ENCODE results near the gene NAA25. TPM values are rescaled to one million over a fixed set of nuclear protein-coding genes. Genes with fewer than 3 reads are reported as not detected.
A peak's percentile ranks its signal among the peaks of the same experiment; 100 is the strongest.
"Not testable (repeated sequence)": the region's sequence is repeated elsewhere in the genome, so short reads cannot be mapped to it uniquely, and the experiment has no call there.

NAA25 gene
- polyA plus RNA-seq, 5 donors: 18.8 to 32.2 (median 25.2) TPM

- DNase-seq: no peak
These were observed 45.3 kb downstream of the NAA25 start for GRCh38 chr12:112063273-112063672.

GRCh38 chr12:112061137-112061536 is 47.4 kb downstream of the NAA25 start:
- no peak for DNase-seq

DNA sequence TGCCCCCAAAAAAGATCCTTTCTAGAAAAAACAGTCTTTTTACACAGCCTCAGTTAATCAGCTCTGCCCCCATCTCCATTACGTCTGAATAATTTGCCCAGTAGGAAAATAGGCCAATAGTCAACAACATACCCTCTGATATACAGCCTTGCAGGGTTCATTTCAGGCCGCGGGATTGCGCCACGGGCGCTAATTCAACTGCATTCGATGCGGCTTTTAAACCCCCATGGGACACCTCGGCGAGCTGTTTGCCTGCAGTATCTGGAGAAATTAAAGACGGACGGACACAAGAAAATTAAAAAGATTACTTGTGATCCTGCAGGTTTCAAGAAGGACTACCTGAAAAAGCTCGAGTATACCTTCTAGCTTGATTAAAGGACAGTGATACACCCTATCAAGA is 59.2 kb downstream of the NAA25 start:
- no peak for DNase-seq

DNA sequence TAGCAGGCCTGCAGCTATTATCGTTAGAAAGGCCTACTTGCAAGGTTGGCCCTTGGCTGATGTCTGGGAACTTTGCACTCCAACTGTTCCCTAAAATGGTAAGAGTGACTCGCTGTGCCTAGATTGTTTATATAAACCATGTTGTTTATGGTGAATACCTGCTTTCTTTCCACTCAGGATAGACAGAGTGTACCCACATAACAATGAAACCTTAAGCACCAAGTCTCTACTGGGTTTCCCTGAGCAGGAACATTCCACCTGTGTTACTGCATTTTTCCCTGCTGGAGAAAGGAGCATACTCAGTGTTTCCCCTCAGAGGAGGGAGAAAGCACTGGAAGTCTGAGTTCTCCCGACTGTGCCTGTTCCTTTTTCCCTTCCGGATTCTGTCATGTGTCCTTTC is 62.6 kb downstream of the NAA25 start:
- DNase-seq: no peak

DNA sequence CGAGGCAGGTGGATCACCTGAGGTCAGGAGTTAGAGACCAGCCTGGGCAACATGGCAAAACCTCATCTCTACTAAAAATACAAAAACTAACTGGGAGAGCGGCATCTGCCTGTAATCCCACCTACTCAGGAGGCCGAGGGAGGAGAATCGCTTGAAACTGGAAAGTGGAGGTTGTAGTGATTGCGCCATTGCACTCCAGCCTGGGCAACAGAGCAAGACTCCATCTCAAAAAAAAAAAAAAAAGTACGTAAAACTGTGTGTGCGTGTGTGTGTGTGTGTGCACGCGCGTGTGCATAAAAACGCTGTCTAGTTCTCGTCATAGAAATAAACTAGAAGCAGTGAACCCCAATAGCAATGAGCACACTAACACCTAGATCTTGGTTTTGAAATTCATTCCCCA is 72.0 kb downstream of the NAA25 start:
- not testable (repeated sequence) for DNase-seq

GRCh38 chr12:112035219-112035785 is 73.3 kb downstream of the NAA25 start:
- DNase-seq: no peak

- no peak for DNase-seq
These were observed 76.3 kb downstream of the NAA25 start for GRCh38 chr12:112032292-112032691.

GRCh38 chr12:112031472-112031871 is 77.1 kb downstream of the NAA25 start:
- DNase-seq: no peak

DNA sequence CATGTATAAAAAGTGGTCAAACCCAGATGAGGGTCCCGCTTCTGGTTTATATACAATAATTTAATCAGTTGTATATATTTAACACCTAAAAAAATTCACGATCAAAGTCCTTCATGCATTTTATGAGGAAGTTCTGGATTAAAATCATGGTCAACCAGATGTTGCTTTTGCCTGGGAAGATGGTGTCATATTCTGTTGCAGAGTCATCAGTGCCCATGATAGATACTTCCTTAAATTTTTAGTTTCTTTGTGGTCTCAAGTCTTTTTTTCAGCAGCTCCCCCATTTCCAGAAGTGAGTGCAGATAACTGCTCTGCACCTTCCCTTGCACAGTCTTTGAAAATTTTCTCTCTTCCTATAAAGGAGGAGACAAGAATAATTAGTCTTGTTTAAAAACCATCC is 79.3 kb downstream of the NAA25 start:
- no peak for DNase-seq

GRCh38 chr12:112025808-112026375 is 82.7 kb downstream of the NAA25 start:
- no peak for DNase-seq

DNA sequence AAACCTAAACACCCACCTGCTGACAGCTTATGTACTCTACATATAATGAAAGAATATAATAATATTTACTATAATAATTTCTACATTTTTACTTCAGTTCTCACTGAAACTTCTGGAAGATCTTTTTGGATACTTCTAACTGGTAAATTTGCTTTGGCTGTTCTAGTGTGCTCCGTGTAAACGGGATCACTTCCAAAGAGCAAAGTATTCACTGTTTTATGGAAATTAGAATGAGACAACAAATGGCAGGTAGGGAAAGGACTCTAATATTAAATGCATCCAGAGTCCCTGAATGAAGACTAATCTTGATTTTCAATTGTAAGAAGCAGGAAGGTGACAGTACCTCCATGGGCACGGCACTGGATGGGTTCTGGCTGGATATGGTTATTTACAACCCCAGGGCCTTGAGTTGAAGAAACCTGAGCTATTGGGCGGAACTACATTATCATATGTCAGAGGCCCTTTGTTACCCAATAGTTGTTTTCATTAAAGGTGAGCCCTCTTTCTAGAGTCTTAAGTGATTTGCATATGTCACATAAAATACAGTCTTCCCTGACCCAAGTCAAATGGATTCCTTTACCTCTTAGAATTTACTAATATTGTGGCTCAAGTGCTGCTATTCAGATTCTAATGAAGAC is 84.7 kb downstream of the NAA25 start:
- no peak for DNase-seq

DNA sequence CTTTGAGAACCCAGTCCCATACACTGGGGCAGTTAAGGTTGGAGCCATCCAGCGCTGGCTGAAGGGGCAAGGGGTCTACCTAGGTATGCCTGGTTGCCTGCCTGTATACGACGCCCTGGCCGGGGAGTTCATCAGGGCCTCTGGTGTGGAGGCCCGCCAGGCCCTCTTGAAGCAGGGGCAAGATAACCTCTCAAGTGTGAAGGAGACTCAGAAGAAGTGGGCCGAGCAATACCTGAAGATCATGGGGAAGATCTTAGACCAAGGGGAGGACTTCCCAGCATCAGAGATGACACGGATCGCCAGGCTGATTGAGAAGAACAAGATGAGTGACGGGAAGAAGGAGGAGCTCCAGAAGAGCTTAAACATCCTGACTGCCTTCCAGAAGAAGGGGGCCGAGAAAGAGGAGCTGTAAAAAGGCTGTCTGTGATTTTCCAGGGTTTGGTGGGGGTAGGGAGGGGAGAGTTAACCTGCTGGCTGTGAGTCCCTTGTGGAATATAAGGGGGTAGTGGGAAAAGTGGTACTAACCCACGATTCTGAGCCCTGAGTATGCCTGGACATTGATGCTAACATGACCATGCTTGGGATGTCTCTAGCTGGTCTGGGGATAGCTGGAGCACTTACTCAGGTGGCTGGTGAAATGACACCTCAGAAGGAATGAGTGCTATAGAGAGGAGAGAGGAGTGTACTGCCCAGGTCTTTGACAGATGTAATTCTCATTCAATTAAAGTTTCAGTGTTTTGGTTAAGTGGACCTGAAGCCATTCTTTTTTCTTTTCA is 86.2 kb downstream of the NAA25 start:
- DNase-seq: no peak

GRCh38 chr12:112020947-112021457 is 87.6 kb downstream of the NAA25 start:
- no peak for DNase-seq

DNA sequence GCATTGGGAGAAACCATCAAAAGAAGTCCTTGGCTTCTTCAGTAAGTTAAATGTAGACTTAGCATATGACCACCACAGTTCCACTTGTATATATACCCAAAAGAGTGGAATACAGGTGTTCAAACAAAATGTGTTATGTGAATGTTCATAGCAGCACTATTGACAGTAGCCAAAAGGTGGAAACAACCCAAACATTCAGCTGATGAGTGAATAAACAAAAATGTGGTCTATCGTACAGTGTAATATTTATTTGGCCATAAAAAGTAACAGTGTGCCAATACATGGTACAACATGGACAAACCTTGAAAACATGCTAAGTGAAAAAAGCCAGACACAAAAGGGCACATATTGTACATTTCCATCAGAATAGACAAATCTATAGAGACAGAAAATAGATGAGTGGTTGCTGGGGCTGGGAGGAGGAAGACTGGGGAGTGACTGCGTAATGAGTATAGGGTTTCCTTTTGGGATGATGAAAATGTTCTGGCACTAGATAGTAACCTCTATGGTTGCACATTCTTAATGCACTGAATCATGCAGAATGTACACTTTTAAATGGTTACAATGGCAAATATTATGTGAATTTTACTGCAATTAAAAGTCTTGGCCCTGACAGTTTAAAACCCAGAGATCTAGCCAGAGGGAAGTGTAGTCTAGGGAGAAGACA is 89.9 kb downstream of the NAA25 start:
- no peak for DNase-seq

DNA sequence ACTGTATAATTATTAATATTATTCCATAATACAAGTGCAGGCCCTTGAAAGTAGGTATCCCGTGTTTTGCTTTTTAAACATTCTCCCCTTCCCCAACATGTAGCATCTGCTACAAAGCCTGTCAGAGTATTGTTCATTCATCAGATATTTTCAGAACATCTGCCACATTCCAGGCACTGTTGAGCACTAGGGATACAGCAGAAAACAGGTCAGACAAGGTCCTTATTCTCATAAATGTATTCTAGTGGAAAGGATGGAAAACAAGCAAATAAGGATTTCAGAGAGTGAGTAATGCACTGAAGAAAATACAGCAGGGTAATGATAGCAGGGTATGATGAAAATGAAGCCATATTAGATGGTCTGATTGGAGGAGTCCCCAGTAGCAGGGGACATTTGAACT is 91.5 kb downstream of the NAA25 start:
- DNase-seq: no peak

DNA sequence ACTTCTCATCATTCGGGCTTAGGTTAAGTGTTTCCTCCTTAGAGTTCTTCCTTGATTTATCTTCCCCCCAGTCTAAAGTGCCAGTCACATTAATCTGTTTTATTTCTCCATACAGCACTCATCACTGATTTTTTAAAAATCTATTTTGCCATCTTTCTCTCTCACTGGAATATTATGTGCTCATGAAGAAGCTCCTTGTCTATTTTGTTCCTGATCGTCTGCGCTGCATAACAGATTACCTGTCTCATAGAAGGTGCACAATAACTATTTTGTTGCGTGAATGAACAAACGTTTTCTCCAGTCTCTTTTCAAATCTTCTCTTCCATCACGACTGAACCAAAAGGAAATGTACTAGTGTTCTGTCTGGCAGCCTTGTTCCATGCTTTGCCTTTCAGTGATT is 92.6 kb downstream of the NAA25 start:
- no peak for DNase-seq

- DNase-seq: peak in 1 of 2 donors; percentile 35
These were observed 94.8 kb downstream of the NAA25 start for GRCh38 chr12:112013601-112014402.

DNA sequence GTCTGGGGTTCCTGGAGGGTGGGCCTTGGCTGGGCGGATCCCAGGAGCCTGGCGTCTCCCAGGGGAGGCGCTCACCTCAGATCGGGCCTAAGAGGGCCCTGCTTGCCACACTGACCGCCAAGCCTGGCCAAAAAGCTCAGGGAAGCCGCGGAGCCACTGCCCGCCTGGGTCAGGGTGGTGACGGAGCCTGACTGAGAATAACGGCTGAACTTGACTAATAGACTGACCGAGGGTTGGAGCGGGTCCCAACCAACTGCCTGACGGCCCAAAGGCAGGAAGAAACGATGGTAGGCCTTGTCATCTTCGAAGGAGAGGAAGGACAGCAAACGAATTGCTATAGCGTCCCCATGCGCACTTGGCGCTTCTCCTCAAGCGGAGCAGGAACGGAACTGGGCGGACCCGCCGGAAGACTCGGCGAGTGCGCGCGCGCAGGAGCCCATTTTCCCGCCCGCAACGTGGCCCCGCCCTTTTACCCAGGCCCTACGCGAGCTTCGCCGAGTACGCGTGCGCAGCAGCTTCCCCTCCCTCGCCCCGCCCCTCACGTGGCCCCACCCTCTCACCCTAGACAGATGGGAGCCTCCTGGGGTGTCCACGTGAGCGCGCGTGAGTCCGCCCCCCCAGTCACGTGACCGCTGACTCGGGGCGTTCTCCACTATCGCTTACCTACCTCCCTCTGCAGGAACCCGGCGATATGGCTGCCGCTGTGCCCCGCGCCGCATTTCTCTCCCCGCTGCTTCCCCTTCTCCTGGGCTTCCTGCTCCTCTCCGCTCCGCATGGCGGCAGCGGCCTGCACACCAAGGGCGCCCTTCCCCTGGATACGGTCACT is 95.6 kb downstream of the NAA25 start, which contains the start of the genes ERP29 and TMEM116:
Gene ERP29 (plus strand): TSS at position 652 of the 826 bp plus-strand sequence. CDS start 40 bp downstream, at position 692.
Gene TMEM116 (minus strand): TSS at position 391 of the 826 bp plus-strand sequence. CDS start 7,895 bp downstream, outside the sequence.
- DNase-seq: peak; percentile 99

GRCh38 chr12:112011685-112012084 is 96.9 kb downstream of the NAA25 start:
- no peak for DNase-seq
